Coronary artery (tissue), 2 donors: ENCODE results near the gene PPAN.

Experiments used
- DNase-seq: peaks from one replicate; pipeline ENCODE4 v3.0.0-alpha.2; 2017; ENCODE audit warnings: low spot score
- H3K27ac ChIP-seq, 2 donors: fragments of 200-600 bp; sonication (generic); one replicate each; pipeline ENCODE4 v1.5.1; 2016 to 2019
- H3K4me3 ChIP-seq: fragments of 200-600 bp; sonication (generic); 2 replicates; pipeline ENCODE4 v1.5.1; 2016; ENCODE audit warnings: mild to moderate bottlenecking, moderate library complexity
- CTCF ChIP-seq: fragments of 200-600 bp; sonication (generic); IDR thresholded peaks from one replicate; pipeline ENCODE4 v1.5.1; 2019; ENCODE audit warnings: antibody characterized with exemption

PPAN gene, protein sequence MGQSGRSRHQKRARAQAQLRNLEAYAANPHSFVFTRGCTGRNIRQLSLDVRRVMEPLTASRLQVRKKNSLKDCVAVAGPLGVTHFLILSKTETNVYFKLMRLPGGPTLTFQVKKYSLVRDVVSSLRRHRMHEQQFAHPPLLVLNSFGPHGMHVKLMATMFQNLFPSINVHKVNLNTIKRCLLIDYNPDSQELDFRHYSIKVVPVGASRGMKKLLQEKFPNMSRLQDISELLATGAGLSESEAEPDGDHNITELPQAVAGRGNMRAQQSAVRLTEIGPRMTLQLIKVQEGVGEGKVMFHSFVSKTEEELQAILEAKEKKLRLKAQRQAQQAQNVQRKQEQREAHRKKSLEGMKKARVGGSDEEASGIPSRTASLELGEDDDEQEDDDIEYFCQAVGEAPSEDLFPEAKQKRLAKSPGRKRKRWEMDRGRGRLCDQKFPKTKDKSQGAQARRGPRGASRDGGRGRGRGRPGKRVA

GRCh38 chr19:10106100-10106936 is at the start of gene PPAN:
Gene PPAN (plus strand): TSS chr19:10106362. CDS start chr19:10106395, 33 bp downstream.
- peak; percentile 97 for DNase-seq
- no peak for TF ChIP-seq CTCF
- Histone ChIP-seq H3K4me3 (peak within 1 kb of the TSS; percentile 81), H3K27ac (peak within 1 kb of the TSS in 1 of 2 donors; percentile 71)

DNA sequence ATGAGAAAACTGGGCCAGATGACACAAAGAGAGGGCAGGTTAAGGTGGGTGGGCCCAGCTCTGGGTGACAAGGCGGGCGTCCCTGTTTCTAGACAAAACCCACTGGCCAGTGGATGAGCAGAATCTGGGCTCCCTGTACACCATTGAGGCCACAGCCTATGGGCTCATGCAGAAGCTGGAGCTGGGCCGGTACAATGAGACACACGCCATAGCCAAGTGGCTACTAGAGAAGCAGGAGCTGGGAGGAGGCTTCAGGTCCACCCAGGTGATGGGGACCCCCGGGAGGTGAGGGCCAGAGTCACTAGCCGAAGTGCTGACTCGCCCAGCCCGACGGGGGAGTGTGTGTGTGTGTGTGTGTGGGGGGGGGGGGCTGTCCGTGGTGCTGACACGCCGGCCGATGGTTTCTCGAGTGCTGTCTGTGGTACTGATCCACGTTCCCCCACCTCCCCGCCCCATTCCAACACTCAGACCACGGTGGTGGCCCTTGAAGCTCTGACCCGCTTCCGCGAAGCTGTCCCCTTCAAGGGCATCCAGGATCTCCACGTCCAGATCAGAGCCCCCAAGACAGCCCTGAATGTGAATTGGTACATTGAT is 44.3 kb upstream of the PPAN start:
- no peak for TF ChIP-seq CTCF
- DNase-seq = no peak

DNA sequence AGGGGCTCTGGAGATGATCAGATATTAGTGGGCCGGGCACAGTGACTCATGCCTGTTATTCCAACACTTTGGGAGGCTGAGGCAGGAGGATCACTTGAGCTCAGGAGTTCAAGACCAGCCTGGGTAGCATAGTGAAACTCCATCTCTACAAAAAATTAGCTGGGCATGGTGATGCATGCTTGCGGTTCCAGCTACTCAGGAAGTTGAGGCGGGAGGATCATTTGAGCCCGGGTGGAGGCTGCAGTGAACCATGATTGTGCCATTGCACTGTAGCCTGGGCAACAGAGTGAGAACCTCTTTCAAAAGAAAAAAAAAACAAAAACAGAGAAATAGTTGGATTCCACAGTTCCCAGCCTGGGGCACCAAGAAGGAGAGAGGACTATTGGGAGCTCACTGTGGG is 38.0 kb upstream of the PPAN start:
- no peak overlapping the region for H3K4me3 ChIP-seq
- H3K27ac ChIP-seq = no peak overlapping the region
- TF ChIP-seq CTCF = no peak
- DNase-seq = no peak

More for the DNA sequence above, 44.3 kb upstream of the PPAN start:
- no peak overlapping the region for H3K4me3 ChIP-seq
- no peak overlapping the region for H3K27ac ChIP-seq

DNA sequence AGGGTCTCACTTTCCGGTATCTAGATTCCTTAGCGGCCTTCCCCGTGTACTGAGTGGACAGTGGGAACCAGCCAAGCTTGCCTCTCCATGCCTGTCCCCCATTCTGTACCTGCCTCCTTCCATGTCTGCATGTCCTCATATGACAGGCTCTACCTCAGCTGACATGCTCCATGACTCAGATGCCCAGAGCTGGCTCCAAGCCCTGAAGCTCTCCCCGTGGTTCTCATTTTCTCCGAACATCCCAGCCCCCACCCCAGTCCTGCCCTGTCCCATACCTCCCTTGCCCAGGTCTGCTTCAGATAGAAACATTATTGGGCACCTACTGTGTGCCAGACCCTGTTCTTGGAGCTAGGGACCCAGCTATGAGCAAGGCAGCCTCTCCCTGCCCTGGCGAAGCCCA is 37.1 kb upstream of the PPAN start:
- TF ChIP-seq CTCF = no peak
- no peak for DNase-seq
- Histone ChIP-seq H3K4me3 (no peak overlapping the region), H3K27ac (no peak overlapping the region)

GRCh38 chr19:10070730-10071446 is 35.3 kb upstream of the PPAN start:
- no peak overlapping the region for H3K4me3 ChIP-seq
- no peak overlapping the region for H3K27ac ChIP-seq
- no peak for TF ChIP-seq CTCF
- no peak for DNase-seq

GRCh38 chr19:10074153-10074552 is 32.0 kb upstream of the PPAN start:
- Histone ChIP-seq H3K4me3 (no peak overlapping the region), H3K27ac (no peak overlapping the region)
- no peak for DNase-seq
- no peak for TF ChIP-seq CTCF
